Chondrocyte (in vitro differentiated cells): ENCODE results near the gene CEP104. TPM values are rescaled to one million over a fixed set of nuclear protein-coding genes. Genes with fewer than 3 reads are reported as not detected.
"Not testable (repeated sequence)": the region's sequence is repeated elsewhere in the genome, so short reads cannot be mapped to it uniquely, and the experiment has no call there.

Experiments used
- DNase-seq: peaks from one replicate; pipeline ENCODE4 v3.0.0; 2021; ENCODE audit warnings: mixed read lengths, low spot score
- H3K27ac Mint-ChIP-seq: one replicate; pipeline ENCODE4 v1.8.0; 2021; ENCODE audit warnings: mild to moderate bottlenecking, moderate library complexity, mixed read lengths; ENCODE audit not compliant: unreplicated experiment
- H3K27me3 Mint-ChIP-seq: 2 replicates; pipeline ENCODE4 v1.8.0; 2021; ENCODE audit warnings: low read depth, mixed read lengths
- H3K36me3 Mint-ChIP-seq: 2 replicates; pipeline ENCODE4 v1.8.0; 2021; ENCODE audit warnings: low read depth, mixed read lengths
- H3K4me1 Mint-ChIP-seq: 2 replicates; pipeline ENCODE4 v1.8.0; 2021; ENCODE audit warnings: low read depth, mild to moderate bottlenecking, mixed read lengths
- H3K4me3 Mint-ChIP-seq: one replicate; pipeline ENCODE4 v1.8.0; 2021; ENCODE audit warnings: mild to moderate bottlenecking, moderate library complexity, mixed read lengths; ENCODE audit not compliant: unreplicated experiment
- H3K9me3 Mint-ChIP-seq: 2 replicates; pipeline ENCODE4 v1.8.0; 2021; ENCODE audit warnings: low read depth, mixed read lengths
- CTCF ChIP-seq: fragments of 200-600 bp; sonication (generic); IDR thresholded peaks from 2 replicates; pipeline ENCODE4 v1.5.0; 2021; ENCODE audit warnings: antibody characterized with exemption, mild to moderate bottlenecking, moderate library complexity
- total RNA-seq: library from RNA; stranded (reverse); gene quantifications from 3 replicates; pipeline ENCODE4 v1.2.1, GENCODE V29; 2021

CEP104 gene
- total RNA-seq, 1 donor from 2014 or later = 37.4 TPM

GRCh38 chr1:3816331-3817137 is 40.5 kb downstream of the CEP104 start:
- DNase-seq = peak; percentile 86
- H3K27ac Mint-ChIP-seq = no peak overlapping the region
- peaks cover 16% of the 10 kb centered on the region for H3K4me1 Mint-ChIP-seq
- H3K27me3 Mint-ChIP-seq = no peaks in the 10 kb centered on the region
- peaks cover 26% of the 10 kb centered on the region for H3K36me3 Mint-ChIP-seq
- no peak overlapping the region for H3K4me3 Mint-ChIP-seq
- no peak for TF ChIP-seq CTCF
- H3K9me3 Mint-ChIP-seq = no peaks in the 10 kb centered on the region

GRCh38 chr1:3814771-3815561 is 42.0 kb downstream of the CEP104 start:
- H3K27me3 Mint-ChIP-seq = no peaks in the 10 kb centered on the region
- no peaks in the 10 kb centered on the region for H3K9me3 Mint-ChIP-seq
- peak; percentile 82 for DNase-seq
- no peak overlapping the region for H3K4me3 Mint-ChIP-seq
- no peak for TF ChIP-seq CTCF
- H3K4me1 Mint-ChIP-seq = peaks cover 17% of the 10 kb centered on the region
- no peak overlapping the region for H3K27ac Mint-ChIP-seq
- peaks cover 20% of the 10 kb centered on the region for H3K36me3 Mint-ChIP-seq

- no peaks in the 10 kb centered on the region for H3K9me3 Mint-ChIP-seq
- H3K27ac Mint-ChIP-seq = no peak overlapping the region
- H3K4me1 Mint-ChIP-seq = peaks cover 8% of the 10 kb centered on the region
- peaks cover 16% of the 10 kb centered on the region for H3K36me3 Mint-ChIP-seq
- H3K27me3 Mint-ChIP-seq = no peaks in the 10 kb centered on the region
- no peak for TF ChIP-seq CTCF
- peak; percentile 39 for DNase-seq
- no peak overlapping the region for H3K4me3 Mint-ChIP-seq
Observed at GRCh38 chr1:3814065-3814464, 42.9 kb downstream of the CEP104 start.

GRCh38 chr1:3811595-3811911 is 45.5 kb downstream of the CEP104 start:
- no peaks in the 10 kb centered on the region for H3K9me3 Mint-ChIP-seq
- no peak overlapping the region for H3K27ac Mint-ChIP-seq
- peaks cover 11% of the 10 kb centered on the region for H3K36me3 Mint-ChIP-seq
- no peak for DNase-seq
- no peak overlapping the region for H3K4me3 Mint-ChIP-seq
- H3K27me3 Mint-ChIP-seq = no peaks in the 10 kb centered on the region
- peaks cover 7% of the 10 kb centered on the region for H3K4me1 Mint-ChIP-seq
- no peak for TF ChIP-seq CTCF

- H3K9me3 Mint-ChIP-seq = not testable (repeated sequence)
Observed at GRCh38 chr1:3810149-3810761, 46.8 kb downstream of the CEP104 start.

More at GRCh38 chr1:3810149-3810761, 46.8 kb downstream of the CEP104 start:
- H3K4me3 Mint-ChIP-seq, H3K27ac Mint-ChIP-seq, H3K4me1 Mint-ChIP-seq, H3K27me3 Mint-ChIP-seq: not testable (repeated sequence)
- peak; percentile 9 for DNase-seq
- H3K36me3 Mint-ChIP-seq = peaks cover 11% of the 10 kb centered on the region
